Glutamatergic neuron (in vitro differentiated cells): Measurements from ENCODE around the gene PPP1R8. TPM values are rescaled to one million over a fixed set of nuclear protein-coding genes. Genes with fewer than 3 reads are reported as not detected.

Experiments used
- DNase-seq: peaks from one replicate; pipeline ENCODE4 v3.0.0; 2022
- H3K27ac Mint-ChIP-seq: one replicate; pipeline ENCODE4 v1.8.0; 2020; ENCODE audit warnings: mild to moderate bottlenecking, mixed read lengths, inconsistent platforms; ENCODE audit not compliant: unreplicated experiment
- H3K27me3 Mint-ChIP-seq: one replicate; pipeline ENCODE4 v1.8.0; 2020; ENCODE audit warnings: mild to moderate bottlenecking, moderate library complexity, mixed read lengths, inconsistent platforms; ENCODE audit not compliant: unreplicated experiment
- H3K36me3 Mint-ChIP-seq: one replicate; pipeline ENCODE4 v1.8.0; 2020; ENCODE audit warnings: mild to moderate bottlenecking, mixed read lengths, inconsistent platforms; ENCODE audit not compliant: unreplicated experiment
- H3K4me1 Mint-ChIP-seq: one replicate; pipeline ENCODE4 v1.8.0; 2020; ENCODE audit warnings: mild to moderate bottlenecking, low read depth, mixed read lengths, inconsistent platforms; ENCODE audit not compliant: unreplicated experiment
- H3K4me3 Mint-ChIP-seq: one replicate; pipeline ENCODE4 v1.8.0; 2020; ENCODE audit warnings: mild to moderate bottlenecking, mixed read lengths, inconsistent platforms; ENCODE audit not compliant: unreplicated experiment
- H3K9me3 Mint-ChIP-seq: one replicate; pipeline ENCODE4 v1.8.0; 2020; ENCODE audit warnings: mild to moderate bottlenecking, moderate library complexity, mixed read lengths, inconsistent platforms; ENCODE audit not compliant: unreplicated experiment
- CTCF ChIP-seq: fragments of 200-600 bp; sonication (generic); IDR thresholded peaks from one replicate; pipeline ENCODE4 v1.5.0; 2021; ENCODE audit not compliant: partially characterized antibody, unreplicated experiment
- long read RNA-seq: library from polyadenylated mRNA; unstranded; transcript quantifications from one replicate; pipeline ENCODE4 v2.0.0, GENCODE V29; 2020; ENCODE audit not compliant: unreplicated experiment
- total RNA-seq: library from RNA; stranded (reverse); fragmentation: NEBNext Ultra II Directional; extraction: Animal tissue kit (Norgen Biotek cat#: 25700); gene quantifications from one replicate; pipeline ENCODE4 v1.2.1, GENCODE V29; 2021; ENCODE audit not compliant: unreplicated experiment

PPP1R8 gene
- total RNA-seq = 60.2 TPM
- long read RNA-seq, partial matches to known transcripts = 1 of 3 reads
- long read RNA-seq, other reads (novel, unspliced or antisense) = 2 of 3 reads

GRCh38 chr1:27830621-27831440, at the start of gene PPP1R8:
Gene PPP1R8 (plus strand): TSS chr1:27830782. CDS start chr1:27830836, 54 bp downstream.
- Mint-ChIP-seq H3K4me3 (peak within 1 kb of the TSS; percentile 92), H3K36me3 (no peaks in the 10 kb centered on the region), H3K4me1 (peaks cover 21% of the 10 kb centered on the region), H3K9me3 (peaks cover 4% of the 10 kb centered on the region), H3K27ac (peak within 1 kb of the TSS; percentile 92), H3K27me3 (peaks cover 3% of the 10 kb centered on the region)
- no peak for TF ChIP-seq CTCF
- DNase-seq = peak; percentile 92

GRCh38 chr1:27782950-27783349, 47.6 kb upstream of the PPP1R8 start:
- Mint-ChIP-seq H3K9me3 (no peaks in the 10 kb centered on the region), H3K4me3 (no peak overlapping the region), H3K27ac (no peak overlapping the region), H3K36me3 (no peaks in the 10 kb centered on the region), H3K27me3 (no peaks in the 10 kb centered on the region), H3K4me1 (no peaks in the 10 kb centered on the region)
- TF ChIP-seq CTCF = no peak
- no peak for DNase-seq

GRCh38 chr1:27784700-27785099, 45.9 kb upstream of the PPP1R8 start:
- DNase-seq = no peak
- Mint-ChIP-seq H3K4me3 (no peak overlapping the region), H3K27me3 (no peaks in the 10 kb centered on the region), H3K9me3 (no peaks in the 10 kb centered on the region), H3K4me1 (no peaks in the 10 kb centered on the region), H3K36me3 (no peaks in the 10 kb centered on the region), H3K27ac (no peak overlapping the region)
- TF ChIP-seq CTCF = no peak

- Mint-ChIP-seq H3K27me3 (no peaks in the 10 kb centered on the region), H3K27ac (no peak overlapping the region), H3K9me3 (no peaks in the 10 kb centered on the region), H3K4me3 (no peak overlapping the region), H3K36me3 (no peaks in the 10 kb centered on the region), H3K4me1 (no peaks in the 10 kb centered on the region)
- no peak for DNase-seq
- TF ChIP-seq CTCF = no peak
Measured at GRCh38 chr1:27785781-27786455, 44.7 kb upstream of the PPP1R8 start.

- Mint-ChIP-seq H3K9me3 (no peaks in the 10 kb centered on the region), H3K27me3 (no peaks in the 10 kb centered on the region), H3K4me3 (no peak overlapping the region), H3K27ac (no peak overlapping the region), H3K4me1 (no peaks in the 10 kb centered on the region), H3K36me3 (no peaks in the 10 kb centered on the region)
- no peak for DNase-seq
- TF ChIP-seq CTCF = no peak
Measured at GRCh38 chr1:27787895-27788294, 42.7 kb upstream of the PPP1R8 start.
